ENCODE measurements around the gene DLAT.

GRCh38 chr11:111992206-111992855, 32.9 kb upstream of the DLAT start:
- TF ChIP-seq EZH2 (IDR thresholded peaks at IDR 0.05; ENCODE audit: borderline replicate concordance, low read depth, low read length, poor library complexity, severe bottlenecking) (no peak), CTCF (conservative IDR thresholded peaks at IDR 0.05; ENCODE audit: low read depth, low read length) (no peak)
